WTC11 (cell line): Measurements from ENCODE around the gene VRTN.

Experiments used
- CBFB ChIP-seq: sonication (generic); formaldehyde crosslinking; IDR thresholded peaks from 2 replicates; pipeline ENCODE4 v1.8.1; 2022; ENCODE audit warnings: mild to moderate bottlenecking, low read depth, missing genetic modification reagents
- ESRRA ChIP-seq: sonication (generic); formaldehyde crosslinking; IDR thresholded peaks from 2 replicates; pipeline ENCODE4 v1.8.1; 2022; ENCODE audit warnings: mild to moderate bottlenecking, missing genetic modification reagents, borderline replicate concordance
- ETV6 ChIP-seq: sonication (generic); formaldehyde crosslinking; IDR thresholded peaks from 2 replicates; pipeline ENCODE4 v1.8.1; 2022; ENCODE audit warnings: mild to moderate bottlenecking, missing genetic modification reagents
- FOXJ3 ChIP-seq: sonication (generic); formaldehyde crosslinking; IDR thresholded peaks from 2 replicates; pipeline ENCODE4 v1.9.0; 2021; ENCODE audit warnings: missing genetic modification reagents, mild to moderate bottlenecking, borderline replicate concordance
- JAZF1 ChIP-seq: fragments of 250-450 bp; sonication (Bioruptor Pico); IDR thresholded peaks from 2 replicates; pipeline ENCODE4 v1.9.0; 2021; ENCODE audit warnings: moderate library complexity, mild to moderate bottlenecking, inconsistent platforms
- JUN ChIP-seq: sonication (generic); formaldehyde crosslinking; IDR thresholded peaks from 2 replicates; pipeline ENCODE4 v1.8.0; 2023; ENCODE audit warnings: mild to moderate bottlenecking, missing genetic modification reagents
- OVOL2 ChIP-seq: fragments of 250-450 bp; sonication (Bioruptor Pico); IDR thresholded peaks from 2 replicates; pipeline ENCODE4 v1.9.0; 2021; ENCODE audit warnings: mild to moderate bottlenecking, borderline replicate concordance
- SP1 ChIP-seq: sonication (generic); formaldehyde crosslinking; conservative IDR thresholded peaks from 2 replicates; pipeline ENCODE4 v1.8.1; 2022; ENCODE audit warnings: missing genetic modification reagents
- ZNF232 ChIP-seq: sonication (generic); formaldehyde crosslinking; IDR thresholded peaks from 2 replicates; pipeline ENCODE4 v1.8.0; 2022; ENCODE audit warnings: mild to moderate bottlenecking, missing genetic modification reagents
- TF ChIP-seq, protein P1 (sequence below): fragments of 200-600 bp; IDR thresholded peaks from 2 replicates; pipeline ENCODE4 v1.8.0; 2022; ENCODE audit warnings: antibody characterized with exemption
- TF ChIP-seq, protein P2 (sequence below): sonication (generic); formaldehyde crosslinking; conservative IDR thresholded peaks from 2 replicates; pipeline ENCODE4 v1.8.1; 2022; ENCODE audit warnings: mild to moderate bottlenecking, missing genetic modification reagents
- TF ChIP-seq, protein P3 (sequence below): sonication (generic); formaldehyde crosslinking; IDR thresholded peaks from 2 replicates; pipeline ENCODE4 v1.8.1; 2022; ENCODE audit warnings: mild to moderate bottlenecking, missing genetic modification reagents, moderate library complexity, borderline replicate concordance
- TF ChIP-seq, protein P4 (sequence below): sonication (generic); formaldehyde crosslinking; IDR thresholded peaks from 2 replicates; pipeline ENCODE4 v1.8.0; 2022; ENCODE audit warnings: mild to moderate bottlenecking, missing genetic modification reagents

DNA sequence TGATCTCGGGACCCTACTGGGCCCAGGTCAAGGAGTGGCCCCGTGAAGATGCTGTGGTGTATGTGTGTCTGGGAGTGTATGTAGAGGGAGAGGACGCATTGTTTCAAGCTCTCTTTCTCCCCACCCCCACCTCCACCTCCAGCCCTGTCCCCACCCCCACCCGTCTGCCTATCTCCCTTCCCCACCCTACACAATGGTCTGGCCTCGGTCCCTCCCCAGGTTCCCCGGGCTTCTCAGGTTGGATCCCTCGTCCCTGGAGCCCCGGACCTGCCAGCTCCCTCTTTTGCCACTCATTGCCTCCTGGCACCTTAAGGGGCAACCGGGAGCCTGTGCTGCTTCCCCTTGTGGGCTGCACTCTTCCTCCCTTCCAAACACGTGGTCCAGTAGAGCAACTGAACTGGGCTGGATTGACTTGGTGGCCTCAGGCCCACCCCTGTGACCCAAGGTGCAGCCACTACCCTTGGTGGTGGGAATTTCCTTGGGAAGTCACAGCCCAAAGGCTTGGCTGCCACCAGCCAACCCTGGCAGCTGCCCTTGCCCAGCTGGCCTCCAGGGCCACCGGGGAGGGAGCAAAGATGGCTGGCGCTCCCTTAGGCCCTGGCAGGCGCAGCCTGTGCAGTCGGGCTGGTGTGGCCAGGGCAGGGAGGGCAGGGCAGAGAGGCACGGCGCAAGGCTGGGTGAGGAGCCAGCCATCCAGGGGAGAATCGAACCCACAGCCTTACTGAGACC lies 628 bp downstream of the VRTN start:
- no peak for TF ChIP-seq FOXJ3 (CRISPR knock-in tag)
- TF ChIP-seq, protein P1, sequence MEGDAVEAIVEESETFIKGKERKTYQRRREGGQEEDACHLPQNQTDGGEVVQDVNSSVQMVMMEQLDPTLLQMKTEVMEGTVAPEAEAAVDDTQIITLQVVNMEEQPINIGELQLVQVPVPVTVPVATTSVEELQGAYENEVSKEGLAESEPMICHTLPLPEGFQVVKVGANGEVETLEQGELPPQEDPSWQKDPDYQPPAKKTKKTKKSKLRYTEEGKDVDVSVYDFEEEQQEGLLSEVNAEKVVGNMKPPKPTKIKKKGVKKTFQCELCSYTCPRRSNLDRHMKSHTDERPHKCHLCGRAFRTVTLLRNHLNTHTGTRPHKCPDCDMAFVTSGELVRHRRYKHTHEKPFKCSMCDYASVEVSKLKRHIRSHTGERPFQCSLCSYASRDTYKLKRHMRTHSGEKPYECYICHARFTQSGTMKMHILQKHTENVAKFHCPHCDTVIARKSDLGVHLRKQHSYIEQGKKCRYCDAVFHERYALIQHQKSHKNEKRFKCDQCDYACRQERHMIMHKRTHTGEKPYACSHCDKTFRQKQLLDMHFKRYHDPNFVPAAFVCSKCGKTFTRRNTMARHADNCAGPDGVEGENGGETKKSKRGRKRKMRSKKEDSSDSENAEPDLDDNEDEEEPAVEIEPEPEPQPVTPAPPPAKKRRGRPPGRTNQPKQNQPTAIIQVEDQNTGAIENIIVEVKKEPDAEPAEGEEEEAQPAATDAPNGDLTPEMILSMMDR, result no peak
- TF ChIP-seq, protein P2, sequence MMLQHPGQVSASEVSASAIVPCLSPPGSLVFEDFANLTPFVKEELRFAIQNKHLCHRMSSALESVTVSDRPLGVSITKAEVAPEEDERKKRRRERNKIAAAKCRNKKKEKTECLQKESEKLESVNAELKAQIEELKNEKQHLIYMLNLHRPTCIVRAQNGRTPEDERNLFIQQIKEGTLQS (CRISPR knock-in tag), result no peak
- no peak for TF ChIP-seq ETV6
- no peak for TF ChIP-seq JAZF1 (CRISPR knock-in tag)
- no peak for TF ChIP-seq SP1
- 0 out of 2 replicates have a peak, but pooled peaks have one; percentile 45 for TF ChIP-seq ZNF232 (CRISPR knock-in tag)
- 0 out of 2 replicates have a peak, but pooled peaks have one; percentile 35 for TF ChIP-seq ESRRA
- no peak for TF ChIP-seq OVOL2 (CRISPR knock-in tag)
- TF ChIP-seq, protein P3, sequence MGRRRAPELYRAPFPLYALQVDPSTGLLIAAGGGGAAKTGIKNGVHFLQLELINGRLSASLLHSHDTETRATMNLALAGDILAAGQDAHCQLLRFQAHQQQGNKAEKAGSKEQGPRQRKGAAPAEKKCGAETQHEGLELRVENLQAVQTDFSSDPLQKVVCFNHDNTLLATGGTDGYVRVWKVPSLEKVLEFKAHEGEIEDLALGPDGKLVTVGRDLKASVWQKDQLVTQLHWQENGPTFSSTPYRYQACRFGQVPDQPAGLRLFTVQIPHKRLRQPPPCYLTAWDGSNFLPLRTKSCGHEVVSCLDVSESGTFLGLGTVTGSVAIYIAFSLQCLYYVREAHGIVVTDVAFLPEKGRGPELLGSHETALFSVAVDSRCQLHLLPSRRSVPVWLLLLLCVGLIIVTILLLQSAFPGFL (CRISPR knock-in tag), result no peak
- TF ChIP-seq CBFB (CRISPR knock-in tag), result no peak
- TF ChIP-seq, protein P4, sequence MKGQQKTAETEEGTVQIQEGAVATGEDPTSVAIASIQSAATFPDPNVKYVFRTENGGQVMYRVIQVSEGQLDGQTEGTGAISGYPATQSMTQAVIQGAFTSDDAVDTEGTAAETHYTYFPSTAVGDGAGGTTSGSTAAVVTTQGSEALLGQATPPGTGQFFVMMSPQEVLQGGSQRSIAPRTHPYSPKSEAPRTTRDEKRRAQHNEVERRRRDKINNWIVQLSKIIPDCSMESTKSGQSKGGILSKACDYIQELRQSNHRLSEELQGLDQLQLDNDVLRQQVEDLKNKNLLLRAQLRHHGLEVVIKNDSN (CRISPR knock-in tag), result 0 out of 2 replicates have a peak, but pooled peaks have one; percentile 63
- no peak for TF ChIP-seq JUN (CRISPR knock-in tag)
